Brain microvascular endothelial cell (primary cell): ENCODE data around the gene METTL16.

Experiments used
- DNase-seq: peaks from one replicate; pipeline ENCODE4 v3.0.0-alpha.2; 2020
- H3K27ac ChIP-seq: fragments of 250-450 bp; sonication (Bioruptor Pico); 2 replicates; pipeline ENCODE4 v1.5.1; 2020; ENCODE audit warnings: mild to moderate bottlenecking, moderate library complexity
- H3K27me3 ChIP-seq: fragments of 250-450 bp; sonication (Bioruptor Pico); replicated peaks from 2 replicates; pipeline ENCODE4 v1.5.1; 2020; ENCODE audit warnings: mild to moderate bottlenecking
- H3K36me3 ChIP-seq: fragments of 250-450 bp; sonication (Bioruptor Pico); replicated peaks from 2 replicates; pipeline ENCODE4 v1.5.1; 2020; ENCODE audit warnings: mild to moderate bottlenecking
- H3K4me3 ChIP-seq: 2 replicates; pipeline ENCODE4 v1.5.1; 2011; ENCODE audit warnings: low read depth, mild to moderate bottlenecking, control low read depth, low read length, moderate library complexity
- CTCF ChIP-seq: IDR thresholded peaks from 2 replicates; pipeline ENCODE4 v1.5.1; 2011; ENCODE audit warnings: low read depth, mild to moderate bottlenecking, moderate library complexity, low read length, control low read depth, inconsistent platforms; ENCODE audit errors: missing control alignments
- in situ Hi-C: cut with HindIII; loops from 2 replicates; pipeline ENCODE4 v1.10.0; 2017; ENCODE audit warnings: low sequenced_read_pairs, low pct_ligation_motif_present

The METTL16 gene

GRCh38 chr17:2392252-2393173 lies 119.2 kb downstream of the METTL16 start:
- DNase-seq, result peak; percentile 90
- Histone ChIP-seq H3K27ac (peak overlapping the region; percentile 99), H3K36me3 (no peaks in the 10 kb centered on the region), H3K4me3 (peak overlapping the region; percentile 63), H3K27me3 (no peaks in the 10 kb centered on the region)
- in situ Hi-C loops, result no loop called here
- TF ChIP-seq CTCF, result no peak

GRCh38 chr17:2391597-2392251 lies 120.0 kb downstream of the METTL16 start:
- in situ Hi-C loops, result no loop called here
- Histone ChIP-seq H3K4me3 (peak overlapping the region; percentile 55), H3K36me3 (peaks cover 5% of the 10 kb centered on the region)

GRCh38 chr17:2390199-2390836 lies 121.4 kb downstream of the METTL16 start:
- Histone ChIP-seq H3K27ac (no peak overlapping the region), H3K4me3 (no peak overlapping the region), H3K27me3 (no peaks in the 10 kb centered on the region), H3K36me3 (peaks cover 10% of the 10 kb centered on the region)
- no peak for DNase-seq
- no peak for TF ChIP-seq CTCF
- in situ Hi-C loops, result no loop called here

More at GRCh38 chr17:2391597-2392251, 120.0 kb downstream of the METTL16 start:
- no peaks in the 10 kb centered on the region for H3K27me3 ChIP-seq
- DNase-seq, result no peak
- no peak for TF ChIP-seq CTCF
- H3K27ac ChIP-seq, result peak overlapping the region; percentile 99

GRCh38 chr17:2388683-2389055 lies 123.0 kb downstream of the METTL16 start:
- in situ Hi-C loops, result no loop called here
- TF ChIP-seq CTCF, result peak; percentile 27
- Histone ChIP-seq H3K27ac (no peak overlapping the region), H3K36me3 (peaks cover 10% of the 10 kb centered on the region), H3K27me3 (no peaks in the 10 kb centered on the region), H3K4me3 (no peak overlapping the region)
- no peak for DNase-seq

- no peak overlapping the region for H3K27ac ChIP-seq
- peaks cover 10% of the 10 kb centered on the region for H3K36me3 ChIP-seq
- in situ Hi-C loops, result no loop called here
- no peak for TF ChIP-seq CTCF
- no peak overlapping the region for H3K4me3 ChIP-seq
- H3K27me3 ChIP-seq, result no peaks in the 10 kb centered on the region
- no peak for DNase-seq
Observed at GRCh38 chr17:2388020-2388682, 123.5 kb downstream of the METTL16 start.
